Measurements from ENCODE around the gene EXOSC5. TPM values are rescaled to one million over a fixed set of nuclear protein-coding genes. Genes with fewer than 3 reads are reported as not detected.

Gene EXOSC5
- total RNA-seq, 1 experiment from 2014 or later: 25.2 TPM

DNA sequence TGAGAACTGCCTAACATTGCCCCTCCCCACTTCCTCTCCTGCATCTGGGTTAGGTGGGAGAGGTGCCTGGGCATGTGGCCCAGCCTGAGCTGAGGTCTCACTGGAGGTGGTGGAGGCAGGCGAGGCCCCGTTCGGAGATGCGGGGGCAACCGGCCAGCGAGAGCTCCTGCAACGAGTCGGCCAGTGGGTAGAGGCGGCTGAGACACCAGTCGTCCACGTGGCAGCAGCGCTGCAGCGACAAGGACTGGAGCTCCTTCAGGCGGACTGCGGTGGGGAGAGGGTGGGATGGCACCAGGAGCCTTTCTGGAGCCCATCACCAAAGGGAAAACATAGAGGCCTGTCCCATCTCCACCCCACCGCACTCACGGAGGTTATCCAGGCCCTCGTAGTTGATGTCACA lies 36.0 kb upstream of the EXOSC5 start:
- no peaks in the 10 kb centered on the region for H3K27me3 ChIP-seq (ENCODE audit: control insufficient read depth, insufficient read depth, low read length)
- DNase-seq (ENCODE audit: low read depth, low spot score): no peak
- TF ChIP-seq SIN3A (IDR thresholded peaks at IDR 0.05; ENCODE audit: borderline replicate concordance, insufficient read depth, low read depth, low read length) (no peak), TCF7L2 (IDR thresholded peaks at IDR 0.05; ENCODE audit: low read depth, low read length) (no peak), POLR2AphosphoS5 (IDR thresholded peaks at IDR 0.05; ENCODE audit: low read depth, low read length) (no peak), CTCF (IDR thresholded peaks at IDR 0.05) (no peak), REST (IDR thresholded peaks at IDR 0.05; ENCODE audit: insufficient read depth in 1 of 2, low read depth in 2 of 2, low read length in 1 of 2) (no peak)
- intact Hi-C loops (cut with micrococcal nuclease; ENCODE audit: unreplicated experiment) (no loop called here), in situ Hi-C loops (cut with HindIII; ENCODE audit: low pct_unique_long_range_greater_than_20kb, low sequenced_read_pairs) (no loop called here)
- no peaks in the 10 kb centered on the region for H3K9me3 ChIP-seq (ENCODE audit: control insufficient read depth, insufficient read depth, low read depth, low read length)
- no TSS peak for BruUV-seq (replicated peaks)
- no peaks in the 10 kb centered on the region for H3K4me1 ChIP-seq (ENCODE audit: control insufficient read depth, insufficient read depth, low read length)
- ATAC-seq: no peak
- H3K4me3 ChIP-seq (ENCODE audit: low read depth in 2 of 2, low read length in 2 of 2): no peak overlapping the region
- no peaks in the 10 kb centered on the region for H3K36me3 ChIP-seq (ENCODE audit: control insufficient read depth, insufficient read depth, low read length)
- ChIA-PET POLR2A (no interaction called here), CTCF (no interaction called here)
- H3K27ac ChIP-seq (ENCODE audit: low read length): no peak overlapping the region

DNA sequence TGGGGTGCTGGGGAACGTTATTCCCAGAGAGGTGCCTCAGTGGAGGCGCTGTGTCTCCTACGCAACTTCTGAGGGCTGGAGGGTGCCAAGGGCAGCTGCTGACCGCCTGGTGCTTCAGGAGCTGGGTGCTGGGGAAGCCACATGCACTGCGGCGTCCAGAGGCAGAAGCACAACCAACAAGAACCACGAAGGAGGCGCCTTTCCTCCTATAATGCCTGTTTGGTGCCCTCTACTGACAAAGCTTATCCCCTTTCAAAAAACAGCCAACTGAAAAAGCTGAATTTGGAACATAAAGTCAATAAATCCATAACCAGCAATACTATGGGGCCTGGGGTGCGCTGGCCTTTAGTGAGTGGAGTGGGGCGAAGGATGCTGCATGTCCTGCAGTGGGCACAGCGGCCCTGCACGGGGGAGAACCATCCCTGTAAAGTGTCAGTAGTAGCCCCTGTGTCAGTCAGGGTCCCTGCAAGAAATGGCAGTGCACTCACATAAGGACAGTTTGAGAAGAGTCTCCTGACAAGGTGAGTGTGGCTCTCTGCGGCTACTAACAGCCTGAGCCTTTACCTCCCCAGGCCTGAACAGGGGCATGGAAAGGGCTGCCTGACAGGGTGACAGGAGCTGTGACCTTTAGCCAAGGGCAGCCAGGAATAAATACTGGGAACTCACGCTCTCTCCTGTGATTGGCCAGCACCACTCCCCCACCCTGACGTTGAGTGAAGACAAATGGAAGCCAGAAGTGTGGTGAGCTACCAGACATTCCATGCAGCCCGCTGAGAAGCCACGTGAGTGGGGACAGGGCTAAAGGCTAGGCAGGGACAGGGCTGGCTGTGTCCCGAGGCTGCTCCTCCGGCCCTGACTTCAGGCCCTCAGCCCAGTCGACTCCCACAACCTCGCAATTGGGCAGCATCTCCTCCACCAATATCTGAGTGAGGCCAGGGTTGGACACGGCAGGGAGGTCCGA lies 34.5 kb upstream of the EXOSC5 start:
- DNase-seq (ENCODE audit: low read depth, low spot score) (no peak), ATAC-seq (peak; percentile 13; the same call in 1 of the 2 replicates)
- no peak overlapping the region for H3K27ac ChIP-seq (ENCODE audit: low read length)
- H3K4me3 ChIP-seq (ENCODE audit: low read depth in 2 of 2, low read length in 2 of 2): no peak overlapping the region
- no peaks in the 10 kb centered on the region for H3K36me3 ChIP-seq (ENCODE audit: control insufficient read depth, insufficient read depth, low read length)
- in situ Hi-C loops (cut with HindIII; ENCODE audit: low pct_unique_long_range_greater_than_20kb, low sequenced_read_pairs) (no loop called here), intact Hi-C loops (cut with micrococcal nuclease; ENCODE audit: unreplicated experiment) (no loop called here)
- CTCF ChIA-PET: no interaction called here
- BruUV-seq (replicated peaks): TSS peak; percentile 69
- no peaks in the 10 kb centered on the region for H3K27me3 ChIP-seq (ENCODE audit: control insufficient read depth, insufficient read depth, low read length)
- TF ChIP-seq REST (IDR thresholded peaks at IDR 0.05; ENCODE audit: insufficient read depth in 1 of 2, low read depth in 2 of 2, low read length in 1 of 2) (no peak), CTCF (IDR thresholded peaks at IDR 0.05) (peak; percentile 16; the same call in 1 of the 2 replicates)
- H3K4me1 ChIP-seq (ENCODE audit: control insufficient read depth, insufficient read depth, low read length): no peaks in the 10 kb centered on the region
- no peaks in the 10 kb centered on the region for H3K9me3 ChIP-seq (ENCODE audit: control insufficient read depth, insufficient read depth, low read depth, low read length)
- POLR2A ChIA-PET: interaction anchor here (0.6 kb wide), 1 partner anchor 123 kb away, joined by 5 read pairs; no protein-coding TSS in a partner anchor

All from Panc1 (cell line).